Urinary bladder (tissue), 4 donors: Measurements from ENCODE around the gene NEDD4. TPM values are rescaled to one million over a fixed set of nuclear protein-coding genes. Genes with fewer than 3 reads are reported as not detected.
A peak's percentile ranks its signal among the peaks of the same experiment; 100 is the strongest.

ENCODE experiments used
- DNase-seq: peaks from one replicate; pipeline ENCODE4 v3.0.0-alpha.2; 2015; ENCODE audit errors: extremely low spot score
- H3K27ac ChIP-seq: one replicate; pipeline ENCODE4 v1.5.1; 2013; ENCODE audit warnings: low read depth, mild to moderate bottlenecking, moderate library complexity
- H3K36me3 ChIP-seq: one replicate; pipeline ENCODE4 v1.6.1; 2013; ENCODE audit warnings: mild to moderate bottlenecking, moderate library complexity; ENCODE audit not compliant: insufficient read depth
- H3K4me1 ChIP-seq: one replicate; pipeline ENCODE4 v1.6.1; 2013; ENCODE audit warnings: mild to moderate bottlenecking, moderate library complexity; ENCODE audit not compliant: insufficient read depth
- H3K4me3 ChIP-seq: one replicate; pipeline ENCODE4 v1.5.1; 2013; ENCODE audit warnings: low read depth, low read length
- WGBS: extraction: QIAGEN DNeasy Blood & Tissue Kit; methylation state at CpG from one replicate; pipeline ENCODE4 v1.1.7; 2013; 5-methylcytosine and 5-hydroxymethylcytosine counted together
- polyA plus RNA-seq: library from polyadenylated mRNA; stranded (reverse); fragments of 200-250 nt; gene quantifications from one replicate; pipeline ENCODE4 v1.2.3, GENCODE V29; 2013
- total RNA-seq: library from RNA; depleted of rRNA; stranded (reverse); fragments of >200 nt; gene quantifications from one replicate; pipeline ENCODE4 v1.2.3, GENCODE V29; 2014
- donor health status: healthy with polysubstance abuse.
- donor health status: healthy.

NEDD4 gene
- total and polyA plus RNA-seq, 2 donors, result 12.4 to 51.2 TPM

DNA sequence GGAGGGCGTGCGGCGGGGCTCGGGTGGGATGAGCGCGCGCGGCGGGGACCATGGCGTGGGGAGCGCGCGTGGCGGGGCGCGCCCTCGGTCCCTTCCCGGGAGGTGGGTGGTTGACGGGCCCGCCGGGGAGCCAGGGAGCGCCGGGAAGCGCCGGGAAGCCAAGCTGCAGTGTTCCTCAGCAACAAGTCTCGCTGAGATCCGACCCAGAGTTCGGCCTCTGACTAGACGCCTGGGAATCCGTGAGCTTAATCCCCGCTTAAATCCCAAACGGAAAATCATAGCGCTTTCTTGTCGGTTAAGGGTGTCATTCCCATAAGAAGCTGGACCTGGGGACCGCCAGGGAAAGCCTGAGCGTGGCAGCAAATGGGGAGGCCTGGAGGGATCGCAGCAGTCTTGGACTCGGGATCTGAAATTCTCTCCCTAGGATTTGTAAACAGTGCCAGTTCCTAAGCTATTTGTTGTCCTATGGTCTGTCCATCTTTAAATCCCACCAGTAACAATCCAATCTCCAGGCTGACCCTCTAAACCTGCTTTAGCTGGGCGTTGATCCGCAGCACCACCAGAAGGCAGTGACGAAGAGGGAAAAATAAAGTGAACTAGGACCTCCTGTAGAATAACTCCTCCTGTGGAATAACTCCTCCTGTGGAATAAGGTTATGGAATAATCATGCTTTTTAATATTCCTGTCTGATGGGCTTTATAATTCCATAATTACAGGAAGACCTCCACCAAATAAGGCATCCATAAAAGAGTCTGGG is 570 bp upstream of the NEDD4 start:
- Histone ChIP-seq H3K36me3 (no peaks in the 10 kb centered on the region), H3K4me1 (no peaks in the 10 kb centered on the region), H3K4me3 (peak overlapping the region; percentile 74), H3K27ac (peak overlapping the region; percentile 89)
- DNase-seq, result peak; percentile 31
- WGBS, result under 1% methylated on average over 41 of the region's 41 CpGs

GRCh38 chr15:55992769-55993110 is 672 bp downstream of the NEDD4 start:
- Histone ChIP-seq H3K4me1 (no peaks in the 10 kb centered on the region), H3K4me3 (peak overlapping the region; percentile 74), H3K36me3 (no peaks in the 10 kb centered on the region), H3K27ac (peak overlapping the region; percentile 87)
- under 1% methylated on average over 9 of the region's 9 CpGs for WGBS
- peak; percentile 29 for DNase-seq

GRCh38 chr15:55991802-55992768 is 1.3 kb downstream of the NEDD4 start:
- no peak for DNase-seq
- Histone ChIP-seq H3K4me3 (peak overlapping the region; percentile 74), H3K27ac (no peak overlapping the region), H3K4me1 (no peaks in the 10 kb centered on the region), H3K36me3 (no peaks in the 10 kb centered on the region)
- WGBS, result 38% methylated on average over 12 of the region's 12 CpGs

GRCh38 chr15:55990998-55991397 is 2.4 kb downstream of the NEDD4 start:
- Histone ChIP-seq H3K4me1 (no peaks in the 10 kb centered on the region), H3K36me3 (no peaks in the 10 kb centered on the region), H3K27ac (no peak overlapping the region), H3K4me3 (no peak overlapping the region)
- no peak for DNase-seq
- WGBS, result 90% methylated on average over 1 of the region's 1 CpG

DNA sequence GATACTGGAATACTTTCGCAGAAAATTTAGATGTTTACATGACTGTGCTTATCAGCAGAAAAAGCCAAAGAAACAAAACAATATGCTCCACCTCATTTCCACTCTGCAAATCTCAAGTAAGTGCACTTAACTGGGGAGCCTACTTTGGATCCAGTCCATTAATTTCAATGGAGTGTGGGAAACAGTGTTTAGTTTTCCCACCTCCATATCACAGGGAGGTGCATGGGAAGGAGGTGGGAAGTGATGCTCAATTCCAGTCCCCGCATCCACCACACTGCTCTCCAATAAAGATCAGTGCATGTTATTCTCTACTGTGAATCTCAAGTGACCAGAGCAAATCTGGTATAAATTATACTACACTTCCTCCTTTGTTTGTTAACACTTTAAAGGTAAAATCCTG is 2.9 kb downstream of the NEDD4 start:
- H3K4me1 ChIP-seq, result no peaks in the 10 kb centered on the region
- no peak overlapping the region for H3K4me3 ChIP-seq
- DNase-seq, result no peak
- H3K36me3 ChIP-seq, result no peaks in the 10 kb centered on the region
- H3K27ac ChIP-seq, result no peak overlapping the region
- 90% methylated on average over 2 of the region's 2 CpGs for WGBS

DNA sequence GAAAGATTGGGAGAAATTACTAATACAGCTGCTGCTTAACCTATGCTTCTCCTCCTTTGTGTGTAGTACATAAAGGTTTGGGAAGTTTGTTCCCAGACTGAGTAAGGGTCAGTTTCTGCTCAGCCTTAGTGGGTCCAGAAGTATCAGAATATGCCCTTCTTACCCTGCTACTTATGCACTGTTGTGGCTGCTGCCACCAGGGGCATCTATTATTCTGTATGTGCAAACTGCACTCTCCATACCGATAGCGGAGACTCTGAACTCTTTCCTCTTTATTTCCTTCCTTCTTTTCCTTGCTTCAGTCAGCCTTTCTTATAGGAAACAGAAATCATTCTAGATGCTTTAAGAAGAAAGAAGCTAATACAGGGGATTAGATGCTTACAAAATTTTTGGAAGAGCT is 4.0 kb downstream of the NEDD4 start:
- 83% methylated on average over 2 of the region's 2 CpGs for WGBS
- no peak overlapping the region for H3K4me3 ChIP-seq
- H3K27ac ChIP-seq, result no peak overlapping the region
- DNase-seq, result no peak
- H3K36me3 ChIP-seq, result no peaks in the 10 kb centered on the region
- H3K4me1 ChIP-seq, result no peaks in the 10 kb centered on the region

GRCh38 chr15:55981582-55982249 is 11.7 kb downstream of the NEDD4 start:
- WGBS, result 73% methylated on average over 2 of the region's 2 CpGs
- DNase-seq, result no peak

DNA sequence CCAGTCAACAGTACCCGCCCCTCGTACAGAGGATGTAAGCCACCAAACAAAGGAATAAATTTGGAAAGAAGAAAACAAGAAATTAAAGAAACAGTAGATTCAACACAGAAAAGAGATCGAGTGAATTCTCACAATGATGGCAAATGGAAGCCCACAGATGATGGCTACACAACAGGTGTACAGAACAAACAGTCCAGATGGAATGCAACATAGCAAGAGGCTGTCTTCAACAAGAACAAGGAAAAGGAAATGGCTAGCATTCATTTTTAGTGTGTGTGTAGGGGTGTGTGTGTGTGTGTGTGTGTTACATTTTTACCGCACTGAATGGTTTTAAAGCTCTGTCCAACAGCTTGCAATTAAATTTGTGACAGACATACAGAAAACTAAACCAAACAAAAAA is 12.9 kb downstream of the NEDD4 start:
- no peaks in the 10 kb centered on the region for H3K36me3 ChIP-seq
- no peak for DNase-seq
- no peak overlapping the region for H3K27ac ChIP-seq
- 96% methylated on average over 4 of the region's 4 CpGs for WGBS
- H3K4me3 ChIP-seq, result no peak overlapping the region
- no peaks in the 10 kb centered on the region for H3K4me1 ChIP-seq

More at GRCh38 chr15:55981582-55982249, 11.7 kb downstream of the NEDD4 start:
- Histone ChIP-seq H3K36me3 (no peaks in the 10 kb centered on the region), H3K27ac (no peak overlapping the region), H3K4me1 (no peaks in the 10 kb centered on the region), H3K4me3 (no peak overlapping the region)

DNA sequence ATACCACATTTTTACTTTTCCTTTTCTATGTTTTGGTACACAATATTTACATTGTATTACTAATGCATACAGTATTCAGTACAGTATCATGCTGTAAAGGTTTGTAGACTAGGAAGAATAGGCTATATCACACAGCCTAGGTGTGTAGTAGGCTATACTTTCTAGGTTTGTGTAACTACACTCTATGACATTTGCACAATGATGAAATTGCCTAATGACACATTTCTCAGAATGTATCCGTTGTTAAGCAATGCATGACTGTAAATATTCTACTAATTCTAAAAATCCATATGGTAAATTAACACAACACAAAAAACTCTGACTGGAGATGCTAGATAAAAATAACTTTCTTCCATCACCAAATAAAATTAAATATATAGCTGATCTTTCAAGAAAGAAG is 16.2 kb downstream of the NEDD4 start:
- no peak overlapping the region for H3K27ac ChIP-seq
- H3K4me1 ChIP-seq, result no peaks in the 10 kb centered on the region
- no peaks in the 10 kb centered on the region for H3K36me3 ChIP-seq
- DNase-seq, result no peak
- 85% methylated on average over 1 of the region's 1 CpG for WGBS
- H3K4me3 ChIP-seq, result no peak overlapping the region

- WGBS, result 98% methylated on average over 1 of the region's 1 CpG
- H3K4me3 ChIP-seq, result no peak overlapping the region
- DNase-seq, result no peak
- no peaks in the 10 kb centered on the region for H3K36me3 ChIP-seq
- H3K4me1 ChIP-seq, result no peaks in the 10 kb centered on the region
- H3K27ac ChIP-seq, result no peak overlapping the region
These were observed 23.1 kb downstream of the NEDD4 start for GRCh38 chr15:55970286-55970685.

DNA sequence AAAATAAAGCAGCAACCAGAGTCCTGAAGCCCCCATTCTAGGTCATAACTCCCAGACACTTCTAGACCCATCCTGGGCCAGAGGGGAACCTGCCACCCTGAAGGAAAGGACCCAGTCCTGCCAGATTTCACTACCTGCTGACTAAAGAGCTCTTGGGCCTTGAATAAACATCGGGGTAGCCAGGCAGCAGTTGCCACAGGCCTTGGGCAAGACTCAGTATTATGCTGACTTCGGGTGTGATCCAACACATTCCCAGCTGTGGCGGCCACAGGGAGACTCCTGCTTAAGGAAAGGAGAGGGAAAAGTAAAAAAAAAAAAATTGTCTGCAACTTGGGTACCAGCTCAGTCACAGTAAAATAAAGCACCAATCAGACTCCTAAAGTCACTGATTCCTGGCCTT is 23.8 kb downstream of the NEDD4 start:
- Histone ChIP-seq H3K27ac (no peak overlapping the region), H3K4me3 (no peak overlapping the region), H3K4me1 (no peaks in the 10 kb centered on the region), H3K36me3 (no peaks in the 10 kb centered on the region)
- WGBS, result 94% methylated on average over 3 of the region's 3 CpGs
- DNase-seq, result no peak

DNA sequence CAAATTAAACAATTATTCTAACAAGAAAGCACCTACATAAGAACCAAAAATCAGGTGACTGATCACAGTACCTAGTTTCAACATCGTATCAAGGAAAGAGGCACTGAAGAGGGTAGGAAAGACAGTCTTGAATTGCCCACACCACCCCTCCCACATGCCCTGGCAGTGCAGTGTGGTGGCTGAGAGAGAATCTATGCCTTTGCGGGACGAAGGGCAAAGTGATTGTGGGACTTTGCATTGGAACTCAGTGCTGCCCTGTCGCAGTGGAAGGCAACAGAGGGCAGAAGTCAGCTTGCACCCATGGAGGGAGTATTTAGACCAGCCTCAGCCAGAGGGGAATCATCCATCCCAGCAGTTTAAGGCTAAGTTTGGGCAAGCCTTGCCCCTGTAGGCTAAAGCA is 24.5 kb downstream of the NEDD4 start:
- H3K4me3 ChIP-seq, result no peak overlapping the region
- H3K27ac ChIP-seq, result no peak overlapping the region
- DNase-seq, result no peak
- no peaks in the 10 kb centered on the region for H3K4me1 ChIP-seq
- WGBS, result 97% methylated on average over 4 of the region's 4 CpGs
- H3K36me3 ChIP-seq, result no peaks in the 10 kb centered on the region

DNA sequence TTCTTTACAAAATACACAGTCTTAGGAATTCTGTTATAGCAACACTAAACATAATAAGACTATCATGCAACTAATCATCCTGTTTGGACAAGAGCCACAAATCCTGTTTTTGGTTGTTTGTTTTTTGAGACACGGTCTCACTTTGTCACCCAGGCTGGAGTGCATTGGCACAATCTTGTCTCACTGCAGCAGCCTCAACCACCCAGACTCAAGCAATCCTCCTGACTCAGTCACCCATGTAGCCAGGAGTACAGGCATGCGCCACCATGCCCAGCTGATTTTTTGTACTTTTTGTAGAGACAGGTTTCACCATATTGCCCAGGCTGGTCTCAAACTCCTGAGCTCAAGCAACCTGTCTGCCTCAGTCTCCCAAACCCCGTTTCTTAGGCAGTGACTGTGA is 28.3 kb downstream of the NEDD4 start:
- WGBS, result 89% methylated on average over 3 of the region's 3 CpGs
- no peaks in the 10 kb centered on the region for H3K4me1 ChIP-seq
- H3K4me3 ChIP-seq, result no peak overlapping the region
- no peak for DNase-seq
- no peak overlapping the region for H3K27ac ChIP-seq
- no peaks in the 10 kb centered on the region for H3K36me3 ChIP-seq
